ENCODE results near the gene HLA-G.

HLA-G gene

GRCh38 chr6:29830409-29830808 is 2.8 kb downstream of the HLA-G start:
- DNase-seq = no peak
- Histone ChIP-seq H3K4me1 (peaks cover 0 to 11% (median 7%) of the 10 kb centered on the region in 4 donors), H3K27me3 (peaks cover 4 to 54% of the 10 kb centered on the region in 2 donors), H3K4me3 (no peak overlapping the region), H3K36me3 (no peaks in the 10 kb centered on the region), H3K27ac (no peak overlapping the region), H3K9me3 (no peaks in the 10 kb centered on the region)
- intact Hi-C loops (cut with DNase I; ENCODE audit: low total_unique reads) = loop anchor here (5.0 kb wide), 1 partner anchor 88 kb away; no protein-coding TSS in a partner anchor
- no peak for TF ChIP-seq CTCF (IDR thresholded peaks at IDR 0.05)

DNA sequence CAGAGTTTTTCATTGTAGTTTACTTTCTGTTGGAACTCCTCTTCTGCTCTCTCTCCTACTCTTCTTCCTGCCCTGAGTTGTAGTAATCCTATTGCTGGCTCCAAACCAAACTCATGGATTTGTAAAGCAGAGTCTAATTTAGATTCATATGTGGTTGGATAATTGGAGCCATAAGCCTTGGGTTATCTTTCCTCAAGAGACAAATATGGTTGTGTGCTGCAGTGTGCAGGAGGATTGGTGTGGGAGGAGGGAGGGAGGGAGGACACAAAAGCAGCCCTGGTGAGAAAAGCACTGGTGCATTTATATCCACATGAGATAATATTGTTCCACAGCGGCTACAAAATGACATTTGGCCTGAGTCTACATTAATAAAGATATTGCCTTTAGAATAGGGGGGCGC is 4.2 kb downstream of the HLA-G start:
- Histone ChIP-seq H3K9me3 (no peaks in the 10 kb centered on the region), H3K4me3 (no peak overlapping the region), H3K27me3 (peaks cover 4 to 63% of the 10 kb centered on the region in 2 donors), H3K27ac (no peak overlapping the region), H3K36me3 (no peaks in the 10 kb centered on the region), H3K4me1 (peaks cover 0 to 11% (median 7%) of the 10 kb centered on the region in 4 donors)
- intact Hi-C loops (cut with DNase I; ENCODE audit: low total_unique reads) = loop anchor here (5.0 kb wide), 1 partner anchor 89 kb away; no protein-coding TSS in a partner anchor
- no peak for DNase-seq
- TF ChIP-seq CTCF (IDR thresholded peaks at IDR 0.05) = no peak

DNA sequence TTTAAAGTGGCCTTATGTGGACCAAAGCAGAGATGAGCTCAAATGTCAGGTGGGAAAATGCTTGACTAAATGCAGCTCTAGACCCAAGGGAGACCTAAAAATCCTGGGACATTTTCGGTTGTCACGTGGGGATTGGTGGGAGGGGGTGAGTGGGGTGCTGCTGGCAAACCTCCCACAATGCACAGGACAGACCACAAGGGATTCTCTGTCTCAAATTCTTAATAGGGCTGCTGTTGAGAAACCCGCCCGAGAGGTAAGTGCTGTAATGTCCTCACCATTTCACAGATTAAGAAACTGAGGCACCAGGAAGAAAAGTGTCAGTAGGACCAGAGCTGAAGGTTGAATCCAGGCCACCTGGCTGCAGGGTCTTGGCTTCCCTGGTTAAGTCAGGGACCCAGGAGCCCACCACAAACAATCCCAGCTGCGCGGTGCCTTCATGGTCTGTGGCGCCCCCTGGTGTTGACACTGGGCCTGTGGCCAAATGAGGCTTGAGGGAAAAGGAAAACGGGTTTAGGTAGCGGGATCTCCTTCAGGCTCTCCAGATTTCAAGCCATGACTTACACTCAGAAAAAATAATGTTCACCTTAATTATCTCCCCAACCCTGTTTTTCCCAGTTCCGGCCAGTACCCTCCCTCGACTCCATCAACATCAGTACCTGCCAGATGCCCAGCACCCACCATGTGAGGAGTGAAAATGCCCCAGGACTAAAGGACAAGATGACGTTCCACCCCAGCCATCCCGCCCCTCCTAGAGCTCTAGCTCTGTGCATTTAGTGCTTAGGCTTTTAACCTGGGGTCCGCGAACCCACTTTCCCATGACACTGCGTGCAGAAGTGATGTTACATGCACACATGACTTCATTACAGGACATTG is 7.2 kb downstream of the HLA-G start:
- H3K27me3 ChIP-seq = peaks cover 0 to 40% of the 10 kb centered on the region in 2 donors
- intact Hi-C loops (cut with DNase I; ENCODE audit: low total_unique reads) = loop anchor here (5.0 kb wide), 2 partner anchors 92 to 127 kb away; no protein-coding TSS in a partner anchor
- TF ChIP-seq CTCF (IDR thresholded peaks at IDR 0.05) = peak; percentile 44 to 71

GRCh38 chr6:29839917-29840316 is 12.3 kb downstream of the HLA-G start:
- DNase-seq = no peak
- H3K36me3 ChIP-seq = no peaks in the 10 kb centered on the region
- H3K4me3 ChIP-seq = no peak overlapping the region
- intact Hi-C loops (cut with DNase I; ENCODE audit: low total_unique reads) = loop anchor here (5.0 kb wide), 1 partner anchor 133 kb away; no protein-coding TSS in a partner anchor
- H3K4me1 ChIP-seq = no peaks in the 10 kb centered on the region
- peaks cover 0 to 26% of the 10 kb centered on the region in 2 donors for H3K27me3 ChIP-seq
- H3K9me3 ChIP-seq = peaks cover 0 to 2% (median 0%) of the 10 kb centered on the region in 3 donors
- H3K27ac ChIP-seq = no peak overlapping the region
- TF ChIP-seq CTCF (IDR thresholded peaks at IDR 0.05) = no peak

More for the DNA sequence above, 7.2 kb downstream of the HLA-G start:
- no peaks in the 10 kb centered on the region for H3K4me1 ChIP-seq
- no peaks in the 10 kb centered on the region for H3K36me3 ChIP-seq
- H3K27ac ChIP-seq = no peak overlapping the region
- H3K4me3 ChIP-seq = no peak overlapping the region
- no peak for DNase-seq
- no peaks in the 10 kb centered on the region for H3K9me3 ChIP-seq

- no peaks in the 10 kb centered on the region for H3K36me3 ChIP-seq
- no peak for DNase-seq
- intact Hi-C loops (cut with DNase I; ENCODE audit: low total_unique reads) = no loop called here
- no peak overlapping the region for H3K4me3 ChIP-seq
- H3K4me1 ChIP-seq = no peaks in the 10 kb centered on the region
- no peak overlapping the region for H3K27ac ChIP-seq
- no peak for TF ChIP-seq CTCF (IDR thresholded peaks at IDR 0.05)
- H3K27me3 ChIP-seq = peaks cover 0 to 18% of the 10 kb centered on the region in 2 donors
- H3K9me3 ChIP-seq = peaks cover 0 to 2% (median 0%) of the 10 kb centered on the region in 3 donors
These were observed 13.4 kb downstream of the HLA-G start for GRCh38 chr6:29841030-29841429.

Measured in tibial artery (tissue), 4 donors.